Panc1 (cell line): ENCODE measurements around the gene PLCB4. TPM values are rescaled to one million over a fixed set of nuclear protein-coding genes. Genes with fewer than 3 reads are reported as not detected.

Source experiments
- ATAC-seq: fragments of 200-7000 bp; cut with Tn5 transposase; 2 replicates; pipeline ENCODE4 v1.9.1; 2020; ENCODE audit warnings: mild to moderate bottlenecking, moderate library complexity
- BruUV-seq: library from RNA; stranded (reverse); fragments of 400-500 nt; replicated peaks from 2 replicates; lab custom pipeline; 2021; lab: Mats Ljungman, UMichigan
- CTCF ChIA-PET: fragments of 300-600 bp; sonication (Branson Sonifier 250); formaldehyde crosslinking; loops from one replicate; lab custom pipeline; 2022; ENCODE audit warnings: antibody characterized with exemption; lab: Charles Lee
- POLR2A ChIA-PET: fragments of 300-600 bp; sonication (Branson Sonifier 250); formaldehyde crosslinking; loops from one replicate; lab custom pipeline; 2022; ENCODE audit warnings: antibody characterized with exemption; lab: Charles Lee
- DNase-seq: peaks from one replicate; pipeline ENCODE4 v3.0.0-alpha.2; 2010; ENCODE audit warnings: low read depth, low spot score
- H3K27ac ChIP-seq: 2 replicates; pipeline ENCODE4 v1.5.1; 2011; ENCODE audit warnings: mild to moderate bottlenecking, low read length, inconsistent platforms
- H3K27me3 ChIP-seq: fragments of 200-500 bp; sonication (Bioruptor generic); 2 replicates; pipeline ENCODE4 v1.6.0; 2014; ENCODE audit warnings: low read length, inconsistent platforms; ENCODE audit not compliant: control insufficient read depth, insufficient read depth
- H3K36me3 ChIP-seq: fragments of 200-500 bp; sonication (Bioruptor generic); 2 replicates; pipeline ENCODE4 v1.5.1; 2014; ENCODE audit warnings: inconsistent platforms, mild to moderate bottlenecking, low read length, moderate library complexity; ENCODE audit not compliant: control insufficient read depth, insufficient read depth
- H3K4me1 ChIP-seq: 2 replicates; pipeline ENCODE4 v1.5.1; 2011; ENCODE audit warnings: inconsistent platforms, mild to moderate bottlenecking, low read length, moderate library complexity; ENCODE audit not compliant: control insufficient read depth, insufficient read depth
- H3K4me3 ChIP-seq, 2 experiments: 2 replicates each; pipeline ENCODE4 v1.5.1; 2011 to 2012; ENCODE audit warnings: low read depth in 2 of 2, low read length in 2 of 2, mild to moderate bottlenecking in 2 of 2, inconsistent platforms in 1 of 2, moderate library complexity in 1 of 2
- H3K9me3 ChIP-seq: fragments of 200-500 bp; sonication (Bioruptor generic); 2 replicates; pipeline ENCODE4 v1.5.1; 2014; ENCODE audit warnings: low read depth, mild to moderate bottlenecking, inconsistent platforms, low read length, moderate library complexity; ENCODE audit not compliant: control insufficient read depth, insufficient read depth
- CTCF ChIP-seq: fragments of 450-650 bp; IDR thresholded peaks from 2 replicates; pipeline ENCODE4 v1.5.1; 2017; ENCODE audit warnings: mild to moderate bottlenecking
- POLR2AphosphoS5 ChIP-seq: IDR thresholded peaks from 2 replicates; pipeline ENCODE4 v1.6.1; 2012; ENCODE audit warnings: mild to moderate bottlenecking, low read depth, low read length, moderate library complexity
- REST ChIP-seq, 2 experiments: IDR thresholded peaks; 2 replicates each; pipeline ENCODE4 v1.6.1; 2011 to 2012; ENCODE audit warnings: low read depth in 2 of 2, control low read depth in 1 of 2, low read length in 1 of 2, mild to moderate bottlenecking in 1 of 2, moderate library complexity in 1 of 2; ENCODE audit not compliant: insufficient read depth in 1 of 2
- SIN3A ChIP-seq: IDR thresholded peaks from 2 replicates; pipeline ENCODE4 v1.6.1; 2012; ENCODE audit warnings: low read depth, mild to moderate bottlenecking, low read length, moderate library complexity, borderline replicate concordance; ENCODE audit not compliant: insufficient read depth
- TCF7L2 ChIP-seq: IDR thresholded peaks from 2 replicates; pipeline ENCODE4 v1.6.1; 2011; ENCODE audit warnings: mild to moderate bottlenecking, low read depth, low read length, inconsistent platforms
- in situ Hi-C: cut with HindIII; loops from 2 replicates; pipeline ENCODE4 v1.10.0; 2016; ENCODE audit warnings: low sequenced_read_pairs, low pct_unique_long_range_greater_than_20kb
- intact Hi-C: fragments of 100-400 bp; cut with micrococcal nuclease; formaldehyde crosslinking; loops from one replicate; pipeline ENCODE4 v1.10.0; 2022; ENCODE audit not compliant: unreplicated experiment
- total RNA-seq: library from RNA; stranded (reverse); gene quantifications from one replicate; pipeline ENCODE4 v1.2.1, GENCODE V29; 2021; ENCODE audit not compliant: unreplicated experiment

The PLCB4 gene
- total RNA-seq, 1 experiment from 2014 or later = 1.5 TPM

- Histone ChIP-seq H3K4me3 (no peak overlapping the region), H3K27ac (no peak overlapping the region), H3K36me3 (no peaks in the 10 kb centered on the region), H3K9me3 (no peaks in the 10 kb centered on the region), H3K27me3 (no peaks in the 10 kb centered on the region), H3K4me1 (no peaks in the 10 kb centered on the region)
- no TSS peak for BruUV-seq
- intact Hi-C loops = no loop called here
- no peak for TF ChIP-seq SIN3A
- no peak for TF ChIP-seq CTCF
- TF ChIP-seq POLR2AphosphoS5 = no peak
- no peak for TF ChIP-seq TCF7L2
- no peak for TF ChIP-seq REST (IDR thresholded peaks at IDR 0.05; ENCODE audit: insufficient read depth in 1 of 2, low read depth in 2 of 2, low read length in 1 of 2)
- ATAC-seq (no peak), DNase-seq (no peak)
- ChIA-PET CTCF (no interaction called here), POLR2A (no interaction called here)
- in situ Hi-C loops = no loop called here
These were observed 427.3 kb downstream of the PLCB4 start for GRCh38 chr20:9496155-9496554.

GRCh38 chr20:9498322-9498721 lies 429.4 kb downstream of the PLCB4 start:
- H3K9me3 ChIP-seq = no peaks in the 10 kb centered on the region
- no peak overlapping the region for H3K27ac ChIP-seq
- no peak overlapping the region for H3K4me3 ChIP-seq
- no TSS peak for BruUV-seq
- no peaks in the 10 kb centered on the region for H3K4me1 ChIP-seq
- H3K27me3 ChIP-seq = no peaks in the 10 kb centered on the region
- ChIA-PET CTCF (no interaction called here), POLR2A (no interaction called here)
- intact Hi-C loops = no loop called here
- no peaks in the 10 kb centered on the region for H3K36me3 ChIP-seq
- no peak for DNase-seq
- TF ChIP-seq TCF7L2 (no peak), CTCF (no peak), REST (IDR thresholded peaks at IDR 0.05; ENCODE audit: insufficient read depth in 1 of 2, low read depth in 2 of 2, low read length in 1 of 2) (no peak), POLR2AphosphoS5 (no peak), SIN3A (no peak)
- no peak for ATAC-seq
- in situ Hi-C loops = no loop called here
